OCI-LY1 (cell line): ENCODE measurements around the gene POLK.
"Not testable (repeated sequence)": the region's sequence is repeated elsewhere in the genome, so short reads cannot be mapped to it uniquely, and the experiment has no call there.

Source experiments
- H2AFZ ChIP-seq: fragments of 200-600 bp; sonication (generic), shearing (Covaris generic); 2 replicates; pipeline ENCODE4 v1.6.0; 2014; ENCODE audit warnings: antibody characterized with exemption, mild to moderate bottlenecking, low read length
- H3F3A ChIP-seq: fragments of 200-600 bp; sonication (generic), shearing (Covaris generic); 2 replicates; pipeline ENCODE4 v1.6.0; 2014; ENCODE audit warnings: mild to moderate bottlenecking, antibody characterized with exemption, low read length, moderate library complexity; ENCODE audit not compliant: insufficient read depth
- H3K27ac ChIP-seq: fragments of 200-600 bp; sonication (generic); 2 replicates; pipeline ENCODE4 v1.5.1; 2014; ENCODE audit warnings: low read length, mixed run types, mild to moderate bottlenecking, low read depth; ENCODE audit not compliant: poor library complexity, severe bottlenecking
- H3K27me3 ChIP-seq: fragments of 200-600 bp; sonication (generic); 2 replicates; pipeline ENCODE4 v1.6.0; 2014; ENCODE audit warnings: antibody characterized with exemption, mild to moderate bottlenecking, low read length, moderate library complexity; ENCODE audit not compliant: insufficient read depth
- H3K36me3 ChIP-seq: fragments of 200-600 bp; sonication (generic); 2 replicates; pipeline ENCODE4 v1.6.1; 2014; ENCODE audit warnings: mild to moderate bottlenecking, antibody characterized with exemption, low read length, moderate library complexity, mixed read lengths; ENCODE audit not compliant: insufficient read depth
- H3K4me1 ChIP-seq: fragments of 200-600 bp; sonication (generic); 2 replicates; pipeline ENCODE4 v1.5.1; 2014; ENCODE audit warnings: mild to moderate bottlenecking, low read length, moderate library complexity; ENCODE audit not compliant: insufficient read depth, severe bottlenecking
- H3K4me2 ChIP-seq: fragments of 200-600 bp; sonication (generic), shearing (Covaris generic); 2 replicates; pipeline ENCODE4 v1.6.1; 2014; ENCODE audit warnings: low read length
- H3K4me3 ChIP-seq: fragments of 200-600 bp; sonication (generic); 2 replicates; pipeline ENCODE4 v1.5.1; 2014; ENCODE audit warnings: low read length, low read depth, mild to moderate bottlenecking, mixed read lengths; ENCODE audit not compliant: poor library complexity, severe bottlenecking
- H3K79me2 ChIP-seq: fragments of 200-600 bp; shearing (Covaris generic); 2 replicates; pipeline ENCODE4 v1.6.1; 2016; ENCODE audit warnings: mixed run types, low read length, mixed read lengths; ENCODE audit not compliant: insufficient read depth
- H3K9ac ChIP-seq: fragments of 200-600 bp; sonication (generic), shearing (Covaris generic); 2 replicates; pipeline ENCODE4 v1.6.1; 2014; ENCODE audit warnings: mild to moderate bottlenecking, low read length, mixed read lengths
- H3K9me2 ChIP-seq: fragments of 200-600 bp; sonication (generic), shearing (Covaris generic); 2 replicates; pipeline ENCODE4 v1.6.1; 2014; ENCODE audit warnings: low read depth, mild to moderate bottlenecking, low read length, mixed read lengths
- H3K9me3 ChIP-seq: fragments of 200-600 bp; shearing (Covaris generic); 2 replicates; pipeline ENCODE4 v1.6.1; 2014; ENCODE audit warnings: low read length, mixed read lengths
- H4K20me1 ChIP-seq: fragments of 200-600 bp; sonication (generic), shearing (Covaris generic); 2 replicates; pipeline ENCODE4 v1.6.0; 2016; ENCODE audit warnings: mild to moderate bottlenecking, low read length; ENCODE audit not compliant: insufficient read depth
- EZH2 ChIP-seq: fragments of 200-600 bp; sonication (generic), shearing (Covaris generic); IDR thresholded peaks from 2 replicates; pipeline ENCODE4 v1.8.0; 2017; ENCODE audit warnings: borderline replicate concordance, mixed run types, mild to moderate bottlenecking, antibody characterized with exemption, low read length, moderate library complexity, mixed read lengths
- TF ChIP-seq, protein P1 (sequence below): fragments of 200-600 bp; sonication (generic), shearing (Covaris generic); IDR thresholded peaks from 2 replicates; pipeline ENCODE4 v1.5.1; 2017; ENCODE audit warnings: mild to moderate bottlenecking, antibody characterized with exemption, low read length, moderate library complexity, mixed read lengths

Gene POLK

GRCh38 chr5:75484605-75485004 lies 27.1 kb upstream of the POLK start:
- Histone ChIP-seq H3K4me1 (no peaks in the 10 kb centered on the region), H3K79me2 (peaks cover 30% of the 10 kb centered on the region), H3K4me3 (no peak overlapping the region), H3F3A (no peaks in the 10 kb centered on the region; the same call in none of the 2 replicates), H2AFZ (no peak overlapping the region), H3K9me3 (peaks cover 16% of the 10 kb centered on the region), H3K9ac (no peak overlapping the region), H4K20me1 (no peaks in the 10 kb centered on the region), H3K27me3 (no peaks in the 10 kb centered on the region), H3K27ac (no peak overlapping the region), H3K9me2 (no peaks in the 10 kb centered on the region), H3K36me3 (peaks cover 23% of the 10 kb centered on the region), H3K4me2 (no peak overlapping the region)
- no peak for TF ChIP-seq EZH2
- TF ChIP-seq, protein P1, sequence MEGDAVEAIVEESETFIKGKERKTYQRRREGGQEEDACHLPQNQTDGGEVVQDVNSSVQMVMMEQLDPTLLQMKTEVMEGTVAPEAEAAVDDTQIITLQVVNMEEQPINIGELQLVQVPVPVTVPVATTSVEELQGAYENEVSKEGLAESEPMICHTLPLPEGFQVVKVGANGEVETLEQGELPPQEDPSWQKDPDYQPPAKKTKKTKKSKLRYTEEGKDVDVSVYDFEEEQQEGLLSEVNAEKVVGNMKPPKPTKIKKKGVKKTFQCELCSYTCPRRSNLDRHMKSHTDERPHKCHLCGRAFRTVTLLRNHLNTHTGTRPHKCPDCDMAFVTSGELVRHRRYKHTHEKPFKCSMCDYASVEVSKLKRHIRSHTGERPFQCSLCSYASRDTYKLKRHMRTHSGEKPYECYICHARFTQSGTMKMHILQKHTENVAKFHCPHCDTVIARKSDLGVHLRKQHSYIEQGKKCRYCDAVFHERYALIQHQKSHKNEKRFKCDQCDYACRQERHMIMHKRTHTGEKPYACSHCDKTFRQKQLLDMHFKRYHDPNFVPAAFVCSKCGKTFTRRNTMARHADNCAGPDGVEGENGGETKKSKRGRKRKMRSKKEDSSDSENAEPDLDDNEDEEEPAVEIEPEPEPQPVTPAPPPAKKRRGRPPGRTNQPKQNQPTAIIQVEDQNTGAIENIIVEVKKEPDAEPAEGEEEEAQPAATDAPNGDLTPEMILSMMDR, result no peak

- peaks cover 27% of the 10 kb centered on the region for H3K36me3 ChIP-seq
- H3F3A ChIP-seq, H3K4me1 ChIP-seq, H3K9me3 ChIP-seq, H4K20me1 ChIP-seq, H3K4me2 ChIP-seq, H2AFZ ChIP-seq, H3K9ac ChIP-seq, H3K27ac ChIP-seq, H3K27me3 ChIP-seq, H3K9me2 ChIP-seq, H3K4me3 ChIP-seq: not testable (repeated sequence)
- peaks cover 18% of the 10 kb centered on the region for H3K79me2 ChIP-seq
These were observed 21.8 kb upstream of the POLK start for GRCh38 chr5:75489847-75490246.

DNA sequence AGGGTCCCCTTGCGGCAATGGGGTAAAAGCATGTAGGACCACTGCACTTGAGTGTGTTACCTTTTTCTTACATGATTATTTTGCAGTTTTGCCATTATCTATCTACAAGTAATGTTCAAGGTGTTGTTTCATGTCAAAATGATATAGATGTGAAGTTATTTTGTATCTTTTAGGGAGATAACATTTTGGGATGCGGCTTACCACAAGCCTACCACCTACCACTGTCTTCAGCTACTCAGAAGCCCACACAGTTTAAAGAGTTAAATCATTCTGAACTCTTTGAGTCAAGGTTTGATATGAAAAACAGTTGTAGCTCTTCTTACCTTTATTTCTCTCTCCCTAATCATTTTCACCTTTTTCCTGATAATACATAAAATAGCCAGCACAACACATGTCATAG lies 20.1 kb upstream of the POLK start:
- no peak for TF ChIP-seq EZH2
- TF ChIP-seq, protein P1, result no peak
- Histone ChIP-seq H3K9me2 (no peaks in the 10 kb centered on the region), H3K4me3 (no peak overlapping the region), H3K9ac (no peak overlapping the region), H2AFZ (no peak overlapping the region), H3K27me3 (no peaks in the 10 kb centered on the region), H3K9me3 (peaks cover 6% of the 10 kb centered on the region; the same call in 1 of the 2 replicates), H3K36me3 (peaks cover 28% of the 10 kb centered on the region), H3K79me2 (peaks cover 3% of the 10 kb centered on the region; the same call in 1 of the 2 replicates), H3K4me2 (no peak overlapping the region), H4K20me1 (no peaks in the 10 kb centered on the region), H3F3A (no peaks in the 10 kb centered on the region), H3K4me1 (no peaks in the 10 kb centered on the region), H3K27ac (no peak overlapping the region)

- no peak overlapping the region for H2AFZ ChIP-seq
- H3K79me2 ChIP-seq, result no peaks in the 10 kb centered on the region
- H3K4me3 ChIP-seq, result no peak overlapping the region
- H3K27me3 ChIP-seq, result no peaks in the 10 kb centered on the region
- H3K27ac ChIP-seq, result no peak overlapping the region
- no peaks in the 10 kb centered on the region for H4K20me1 ChIP-seq
- H3K4me1 ChIP-seq, result no peaks in the 10 kb centered on the region
- H3K36me3 ChIP-seq, result peaks cover 53% of the 10 kb centered on the region
- TF ChIP-seq, protein P1, result no peak
- TF ChIP-seq EZH2, result no peak
- H3K9me2 ChIP-seq, result no peaks in the 10 kb centered on the region
- no peak overlapping the region for H3K9ac ChIP-seq
- H3K4me2 ChIP-seq, result no peak overlapping the region
- no peaks in the 10 kb centered on the region for H3F3A ChIP-seq
- H3K9me3 ChIP-seq, result no peaks in the 10 kb centered on the region
These were observed 15.7 kb upstream of the POLK start for GRCh38 chr5:75496026-75496425.
